Measurements from ENCODE around the gene PCGF3.
"Not testable (repeated sequence)": the region's sequence is repeated elsewhere in the genome, so short reads cannot be mapped to it uniquely, and the experiment has no call there.

Gene PCGF3

DNA sequence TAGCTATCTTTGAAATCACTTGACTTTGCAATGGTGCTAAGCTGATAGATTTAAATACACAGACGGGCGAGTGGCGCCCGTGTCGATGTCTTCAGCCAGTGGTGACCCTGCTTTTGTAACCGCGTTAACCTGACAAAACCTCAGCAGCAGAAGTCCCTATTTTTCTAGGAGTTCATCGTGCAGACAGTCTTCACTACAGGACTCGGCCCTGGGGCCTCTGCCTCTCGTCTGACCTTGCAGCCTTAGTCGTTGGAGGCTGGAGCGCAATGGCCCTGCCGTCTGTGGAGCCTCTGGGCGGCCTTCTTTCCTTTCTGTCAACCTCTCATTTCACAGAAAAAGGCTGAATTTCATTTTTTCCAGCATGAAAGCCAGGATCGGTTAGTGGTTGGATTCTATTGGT, 62.4 kb downstream of the PCGF3 start:
- DNase-seq, result no peak

DNA sequence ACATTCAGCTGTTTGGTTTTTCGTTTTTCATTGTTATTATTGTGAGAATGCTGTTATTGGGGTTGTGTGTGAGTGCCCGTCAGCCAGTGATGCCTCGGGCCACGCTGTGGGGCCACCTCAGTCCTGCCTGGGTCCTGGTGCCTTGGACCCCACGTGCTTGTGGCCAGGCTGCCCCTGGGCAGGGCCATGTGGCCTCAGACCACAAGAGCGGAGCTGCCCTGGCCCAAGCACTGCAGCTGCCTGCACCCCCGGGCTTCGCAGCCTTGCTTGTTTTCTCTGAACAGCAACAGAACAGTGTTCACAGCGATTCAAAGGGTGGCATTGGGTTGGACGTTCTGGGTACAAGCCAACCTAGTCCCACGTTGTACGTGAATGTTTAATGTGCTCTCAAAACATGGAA, 63.4 kb downstream of the PCGF3 start:
- no peak for DNase-seq

DNA sequence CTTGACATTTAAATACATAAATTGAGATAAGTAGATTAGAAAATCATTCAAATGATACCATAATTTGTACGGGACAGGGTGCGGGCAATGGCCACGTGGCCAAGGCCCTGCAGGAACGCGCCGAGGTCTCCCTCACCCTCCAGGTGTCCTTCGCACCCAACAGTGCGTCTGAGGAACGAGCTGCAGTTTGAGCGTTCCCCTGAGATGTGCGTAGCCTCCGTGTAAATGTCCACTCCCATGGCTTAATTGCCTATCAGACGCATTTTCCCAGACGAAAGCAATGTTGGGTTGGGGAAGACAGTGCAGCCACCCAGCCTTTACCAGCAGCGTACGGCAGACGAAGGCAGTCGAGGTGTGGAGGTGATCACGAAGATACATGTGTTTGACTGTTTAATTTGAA, 63.9 kb downstream of the PCGF3 start:
- DNase-seq, result no peak

- no peak for DNase-seq
Observed at GRCh38 chr4:770022-770421, 64.4 kb downstream of the PCGF3 start.

DNA sequence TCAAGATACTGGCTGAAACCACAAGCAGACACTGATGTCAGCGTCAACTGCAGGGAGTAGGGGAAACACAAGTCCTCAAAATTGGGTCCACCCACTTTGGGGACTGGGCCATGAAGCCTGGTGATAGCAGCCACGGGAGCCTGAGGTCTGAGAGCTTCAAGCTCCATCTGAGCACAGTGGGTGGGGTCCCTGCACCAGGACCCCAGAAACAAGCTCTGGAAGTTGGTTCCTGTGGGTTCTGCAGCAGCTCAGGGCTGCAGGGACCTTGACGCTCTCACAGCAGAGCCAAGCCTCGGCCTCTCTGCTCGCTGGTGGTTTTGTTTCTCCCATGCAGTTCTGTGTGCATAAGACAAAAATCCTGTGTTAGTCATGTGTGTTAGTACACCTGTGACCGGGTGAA, 65.8 kb downstream of the PCGF3 start:
- no peak for DNase-seq

DNA sequence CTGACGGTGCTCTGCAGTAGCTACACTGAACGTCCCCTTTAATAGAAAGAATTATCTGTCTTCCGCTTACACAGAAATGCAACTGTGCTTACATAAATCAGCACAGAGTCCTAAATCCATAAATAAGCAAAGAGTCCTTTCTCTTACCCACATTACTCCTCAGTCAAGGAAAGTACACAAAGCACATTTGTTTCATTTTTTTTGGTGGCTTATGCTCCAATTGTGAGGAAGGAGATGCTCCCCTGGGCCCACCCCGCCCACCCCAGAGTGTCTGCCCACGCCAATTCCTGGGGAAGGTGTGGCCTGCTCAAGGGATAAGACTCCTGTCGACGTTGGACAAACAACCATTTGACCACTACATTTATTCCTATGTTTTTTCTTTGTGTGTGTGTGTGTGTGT, 66.5 kb downstream of the PCGF3 start:
- DNase-seq, result no peak

DNA sequence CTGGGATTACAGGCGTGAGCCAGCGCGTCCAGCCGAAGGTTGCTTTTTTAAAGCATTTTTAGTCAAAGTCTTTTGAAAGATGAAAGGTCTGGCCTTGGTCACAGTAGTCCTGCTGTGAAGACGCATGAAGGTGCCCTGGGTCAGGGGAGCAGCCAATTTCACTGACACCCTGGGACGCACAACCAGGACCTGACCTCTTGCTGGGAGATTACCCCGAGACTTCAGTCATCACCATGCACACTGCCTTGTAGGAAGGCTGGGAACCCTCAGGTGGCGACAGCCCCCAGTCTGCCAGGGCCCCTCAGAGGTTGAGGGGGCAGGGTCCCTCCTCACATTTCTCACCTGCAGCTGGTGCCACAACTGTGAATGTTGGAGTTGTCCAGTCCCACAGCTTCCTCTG, 67.1 kb downstream of the PCGF3 start:
- DNase-seq, result no peak

DNA sequence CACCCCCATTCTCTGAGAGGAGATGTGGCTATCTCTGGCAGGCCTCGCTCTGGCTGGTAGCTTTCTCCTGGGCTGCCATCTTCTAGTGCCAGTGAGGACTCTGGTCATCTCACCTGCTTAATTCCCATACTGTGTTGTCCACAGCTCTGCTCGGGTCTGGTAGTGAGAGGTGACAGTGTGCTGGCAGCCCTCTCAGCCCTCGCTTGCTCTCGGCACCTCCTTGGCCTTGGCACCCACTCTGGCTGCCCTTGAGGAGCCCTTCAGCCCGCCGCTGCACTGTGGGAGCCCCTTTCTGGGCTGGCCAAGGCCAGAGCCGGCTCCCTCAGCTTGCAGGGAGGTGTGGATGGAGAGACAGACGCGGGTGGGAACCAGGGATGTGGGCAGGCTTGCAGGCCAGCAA, 67.6 kb downstream of the PCGF3 start:
- DNase-seq, result no peak

DNA sequence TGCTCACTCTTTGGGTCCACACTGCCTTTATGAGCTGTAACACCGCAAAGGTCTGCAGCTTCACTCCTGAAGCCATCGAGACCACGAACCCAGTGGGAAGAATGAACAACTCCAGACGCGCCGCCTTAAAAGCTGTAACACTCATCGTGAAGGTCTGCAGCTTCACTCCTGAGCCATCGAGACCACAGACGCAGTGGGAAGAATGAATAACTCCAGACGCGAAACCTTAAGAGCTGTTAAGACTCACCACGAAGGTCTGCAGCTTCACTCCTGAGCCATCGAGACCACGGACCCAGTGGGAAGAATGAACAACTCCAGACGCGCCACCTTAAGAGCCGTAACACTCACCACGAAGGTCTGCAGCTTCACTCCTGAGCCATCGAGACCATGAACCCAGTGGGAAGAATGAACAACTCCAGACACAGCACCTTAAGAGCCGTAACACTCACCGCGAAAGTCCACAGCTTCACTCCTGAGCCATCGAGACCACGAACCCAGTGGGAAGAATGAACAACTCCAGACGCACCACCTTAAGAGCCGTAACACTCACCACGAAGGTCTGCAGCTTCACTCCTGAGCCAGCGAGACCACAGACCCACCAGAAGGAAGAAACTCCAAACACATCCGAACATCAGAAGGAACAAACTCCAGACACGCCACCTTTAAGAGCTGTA, 68.9 kb downstream of the PCGF3 start:
- DNase-seq, result not testable (repeated sequence)

GRCh38 chr4:775485-775884, 69.9 kb downstream of the PCGF3 start:
- DNase-seq, result not testable (repeated sequence)

DNA sequence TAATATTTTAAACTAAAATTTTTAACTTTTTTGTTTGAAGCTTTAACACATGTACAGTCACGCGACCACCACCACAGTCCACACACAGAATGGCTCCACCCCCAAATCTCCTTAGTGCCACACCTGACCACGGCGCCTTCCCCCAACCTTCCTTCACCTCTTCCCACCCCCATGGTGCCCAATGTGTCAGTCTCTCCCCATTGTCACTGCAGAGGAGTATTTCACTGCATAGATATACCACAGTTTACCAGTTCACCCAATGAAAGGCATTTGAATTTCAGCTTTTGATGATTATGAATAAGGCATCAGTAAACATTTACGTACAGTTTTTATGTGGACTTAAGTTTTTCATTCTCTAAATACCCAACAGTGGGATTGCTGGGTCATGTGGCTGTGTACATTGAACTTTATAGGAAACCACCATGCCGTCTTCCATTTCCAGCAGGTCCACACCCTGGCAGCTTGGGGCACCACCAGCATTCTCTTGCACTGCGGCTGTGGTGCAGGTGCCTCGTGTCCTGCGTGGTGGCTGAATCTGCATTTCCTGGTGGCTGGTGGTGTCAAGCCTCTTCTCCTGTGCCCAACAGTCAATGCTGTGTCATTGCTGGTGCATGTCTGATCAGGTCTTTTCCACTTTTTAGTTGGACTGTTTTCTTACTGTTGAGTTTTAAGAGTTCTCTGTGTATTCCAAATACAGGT, 71.3 kb downstream of the PCGF3 start:
- no peak for DNase-seq

DNA sequence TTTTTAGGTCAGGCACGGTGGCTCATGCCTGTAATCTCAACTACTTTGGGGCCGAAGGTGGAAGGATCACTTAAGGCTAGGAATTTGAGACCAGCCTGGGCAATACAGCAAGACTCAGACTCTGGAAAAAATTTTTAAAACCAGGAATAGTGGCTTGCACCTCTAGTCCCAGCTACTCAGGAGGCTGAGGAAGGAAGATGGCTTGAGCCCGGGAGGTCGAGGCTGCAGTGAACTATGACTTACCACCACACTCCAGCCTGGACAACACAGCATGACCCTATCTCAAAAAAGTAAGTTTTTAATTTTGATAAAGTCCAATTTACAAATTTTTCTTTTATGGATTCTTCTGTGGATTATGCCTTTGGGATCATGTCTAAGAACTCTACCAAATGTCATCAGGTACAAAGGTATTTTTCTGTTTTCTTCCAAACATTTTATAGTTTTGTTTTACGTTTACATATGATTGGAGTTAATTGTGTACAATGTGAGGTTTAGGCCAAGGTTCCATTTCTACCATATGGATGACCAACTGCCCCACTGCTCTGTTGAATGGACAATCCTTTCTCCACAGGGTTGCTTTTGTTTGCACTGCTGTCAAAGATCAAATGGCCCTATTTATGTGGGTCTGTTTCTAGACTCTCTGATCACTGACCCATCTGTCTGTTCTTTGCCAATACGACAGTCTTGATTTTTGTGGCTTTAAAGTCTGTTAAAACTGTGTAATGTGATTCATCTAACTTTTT, 72.1 kb downstream of the PCGF3 start:
- no peak for DNase-seq

- DNase-seq, result no peak
Observed at GRCh38 chr4:779555-779954, 73.9 kb downstream of the PCGF3 start.

- not testable (repeated sequence) for DNase-seq
Observed at GRCh38 chr4:780255-780654, 74.6 kb downstream of the PCGF3 start.

DNA sequence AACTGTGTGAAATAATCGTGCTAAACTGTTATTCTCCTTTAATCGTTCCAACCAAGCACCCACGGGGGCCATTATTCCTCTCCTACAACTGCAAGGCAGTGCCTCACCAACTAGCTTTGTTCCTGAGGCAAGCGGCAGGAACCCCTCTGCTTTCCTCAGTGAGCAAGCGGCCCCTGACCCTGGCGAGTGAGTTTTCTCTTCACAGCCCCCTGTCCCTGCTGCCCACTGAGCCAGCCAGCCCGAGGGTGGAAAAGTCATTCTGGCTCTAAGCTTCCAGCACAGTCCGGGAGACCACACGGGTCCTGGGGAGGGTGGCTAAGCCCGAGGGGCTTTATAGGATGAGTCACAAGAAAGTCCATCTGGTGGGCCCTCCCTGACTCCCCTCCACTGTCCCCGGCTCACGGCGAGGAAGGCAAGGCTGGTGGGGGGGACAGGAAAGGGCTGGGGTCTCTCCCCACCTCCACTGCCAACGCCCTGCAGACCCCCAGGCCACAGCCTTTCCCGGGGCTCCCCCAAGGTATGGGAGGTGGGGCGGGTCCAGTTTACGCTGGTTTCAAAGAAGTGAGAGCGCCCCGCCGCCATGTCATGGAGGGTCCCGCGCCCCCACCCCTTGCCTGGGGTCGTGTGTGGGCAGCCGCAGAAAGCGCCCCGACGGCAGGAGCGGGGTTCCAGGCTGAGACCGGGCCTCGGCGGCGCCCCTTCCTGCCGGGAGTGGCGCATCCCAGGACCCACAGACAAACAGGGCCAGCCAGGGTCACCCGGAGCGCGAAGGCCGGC, 75.3 kb downstream of the PCGF3 start:
- DNase-seq, result peak in 1 of 3 experiments; percentile 47

- DNase-seq, result peak; percentile 99
Observed at GRCh38 chr4:781493-782216, 76.0 kb downstream of the PCGF3 start.

DNA sequence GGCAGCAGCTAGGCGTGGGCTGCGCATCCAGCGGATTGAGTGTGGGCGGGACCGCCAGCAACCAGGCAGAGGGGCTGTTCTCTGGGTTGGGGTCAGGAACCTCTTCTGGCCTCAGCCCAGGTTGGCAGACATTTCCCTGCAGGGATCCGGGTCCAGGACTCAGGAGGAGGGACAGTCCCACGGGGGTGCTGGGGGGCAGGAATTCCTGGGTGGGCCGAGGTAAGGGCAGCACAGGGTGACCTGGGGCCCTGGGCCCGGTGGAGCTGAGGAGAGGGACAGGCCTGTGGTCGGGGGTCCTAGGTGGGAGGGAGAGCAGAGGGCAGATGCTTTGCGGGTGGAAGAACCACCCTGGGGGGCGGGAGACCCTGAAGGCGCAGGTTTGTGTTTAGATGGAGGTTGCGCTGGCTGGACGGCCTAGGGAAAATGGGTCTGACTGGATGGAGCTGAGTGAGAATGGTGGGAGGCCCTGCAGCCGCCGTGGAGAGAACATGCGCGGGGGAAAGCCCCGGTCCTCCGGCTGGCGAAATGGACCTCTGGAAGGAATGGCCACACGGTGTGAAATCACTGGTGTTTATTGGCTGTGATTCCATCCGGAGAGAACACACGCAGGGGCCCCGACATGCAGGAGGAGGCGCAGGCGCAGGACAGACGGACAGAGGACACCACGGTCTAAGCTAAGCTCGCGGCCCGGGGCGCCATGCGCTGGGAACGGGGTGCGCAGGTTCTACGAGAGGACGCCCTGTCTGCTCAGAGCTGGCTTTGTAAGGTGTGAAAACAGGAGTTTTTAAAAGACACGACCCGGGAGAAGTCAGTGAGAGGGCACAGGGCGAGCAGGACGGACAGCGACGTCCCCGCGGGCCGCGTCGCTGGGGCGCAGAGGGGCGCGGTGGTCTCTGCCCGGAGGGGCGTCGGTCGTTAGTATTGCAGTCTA, 79.0 kb downstream of the PCGF3 start:
- no peak for DNase-seq

- no peak for DNase-seq
Observed at GRCh38 chr4:785332-786073, 79.9 kb downstream of the PCGF3 start.

DNA sequence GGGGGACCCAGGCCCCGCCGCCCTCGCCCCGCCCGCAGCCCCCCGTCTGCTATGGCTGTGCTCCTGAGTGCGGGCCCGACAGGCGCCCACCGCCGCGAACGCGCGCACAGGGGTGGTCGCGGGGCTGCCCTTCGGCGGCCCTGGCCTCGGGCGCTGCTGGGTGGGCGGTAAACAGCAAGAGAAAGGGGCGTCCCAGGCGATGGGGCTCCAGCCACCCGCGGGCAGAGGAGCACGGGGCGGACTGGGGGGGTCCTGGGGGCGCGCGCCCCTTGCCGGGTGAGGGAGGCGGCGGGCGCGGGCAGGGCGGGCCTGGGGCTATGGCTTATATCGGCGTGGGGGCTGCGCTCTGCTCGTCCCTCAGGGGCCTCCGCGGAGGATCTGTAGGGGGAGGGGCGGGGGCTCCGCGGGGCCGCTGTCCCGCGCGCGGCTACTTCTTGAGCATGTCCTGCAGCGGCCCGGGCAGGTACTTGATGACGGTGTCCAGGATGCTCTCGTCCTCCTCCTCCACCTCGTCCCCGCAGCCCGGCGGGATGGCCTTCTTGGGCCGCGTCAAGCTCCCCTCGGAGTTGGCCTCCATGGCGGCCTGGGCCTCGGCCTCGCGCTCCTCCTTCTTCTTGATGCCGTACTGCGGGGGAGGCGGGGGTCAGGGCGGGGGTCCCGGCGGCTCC, 80.6 kb downstream of the PCGF3 start:
- no peak for DNase-seq

GRCh38 chr4:786861-787300, 81.2 kb downstream of the PCGF3 start:
- DNase-seq, result no peak
